Right ventricle myocardium superior (tissue), 1 donor: ENCODE data around the gene GALNT6. TPM values are rescaled to one million over a fixed set of nuclear protein-coding genes. Genes with fewer than 3 reads are reported as not detected.
A peak's percentile ranks its signal among the peaks of the same experiment; 100 is the strongest.

Source experiments
- ATAC-seq: fragments of 200-7000 bp; cut with Tn5 transposase; one replicate; pipeline ENCODE4 v1.9.1; 2020; ENCODE audit warnings: mild to moderate bottlenecking; ENCODE audit not compliant: poor library complexity
- DNase-seq: peaks from one replicate; pipeline ENCODE4 v3.0.0-alpha.2; 2020
- intact Hi-C: fragments of 100-400 bp; cut with DNase I; formaldehyde crosslinking; loops from one replicate; pipeline ENCODE4 v1.11.2; 2022
- total RNA-seq: library from RNA; stranded (reverse); fragmentation: NEBNext Ultra II Directional; extraction: Animal tissue kit (Norgen Biotek cat#: 25700); gene quantifications from one replicate; pipeline ENCODE4 v1.2.1, GENCODE V29; 2021
- donor health status: DM: no; HTN: yes; CAD: no; lungs with severe emphysema.

Gene GALNT6
- total RNA-seq, 1 donor from 2014 or later, result 0.62 TPM

GRCh38 chr12:51368640-51369517 lies 22.3 kb downstream of the GALNT6 start:
- intact Hi-C loops, result no loop called here
- DNase-seq, result peak; percentile 50
- ATAC-seq, result peak; percentile 30

DNA sequence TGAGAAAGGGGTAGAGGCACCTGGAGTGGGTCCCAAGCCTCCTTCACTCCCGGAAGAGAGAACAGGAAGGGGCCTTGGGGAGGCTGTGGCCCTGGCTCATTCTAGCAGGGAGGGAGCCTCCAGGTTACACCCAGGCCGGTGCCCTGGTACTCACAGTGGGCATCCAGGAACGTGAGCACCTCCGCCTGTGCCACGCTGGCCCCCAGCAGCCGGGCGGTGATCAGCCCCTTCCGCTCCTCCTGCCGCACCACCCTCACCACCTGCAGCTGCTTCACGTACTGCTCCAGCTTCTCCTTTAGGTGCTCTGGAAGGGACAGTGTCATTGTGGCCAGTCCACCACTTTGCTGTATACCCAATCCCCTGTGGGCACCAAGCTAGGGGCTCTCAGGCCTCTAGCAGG lies 25.9 kb downstream of the GALNT6 start:
- DNase-seq, result no peak
- ATAC-seq, result no peak
- intact Hi-C loops, result no loop called here

DNA sequence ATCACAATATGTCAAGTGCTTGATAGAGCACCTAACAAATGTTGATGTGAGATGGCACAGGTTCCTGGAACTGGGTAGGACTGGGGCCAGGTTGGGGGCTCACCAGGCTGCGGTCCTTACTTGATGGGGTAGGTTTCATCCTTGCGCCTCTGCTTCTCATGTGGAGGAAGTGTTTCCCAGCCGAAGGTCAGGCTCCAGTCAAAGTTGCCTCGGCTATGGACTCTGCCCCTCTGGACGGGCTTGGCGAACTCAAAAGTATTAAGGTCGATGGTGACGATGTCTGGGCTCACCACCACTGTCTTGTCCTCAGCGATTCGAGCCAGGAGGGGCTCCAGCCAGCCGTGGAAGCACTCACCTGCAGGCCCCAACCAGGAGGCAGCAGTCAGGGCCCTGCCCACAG lies 27.2 kb downstream of the GALNT6 start:
- ATAC-seq (no peak), DNase-seq (no peak)
- intact Hi-C loops, result no loop called here

DNA sequence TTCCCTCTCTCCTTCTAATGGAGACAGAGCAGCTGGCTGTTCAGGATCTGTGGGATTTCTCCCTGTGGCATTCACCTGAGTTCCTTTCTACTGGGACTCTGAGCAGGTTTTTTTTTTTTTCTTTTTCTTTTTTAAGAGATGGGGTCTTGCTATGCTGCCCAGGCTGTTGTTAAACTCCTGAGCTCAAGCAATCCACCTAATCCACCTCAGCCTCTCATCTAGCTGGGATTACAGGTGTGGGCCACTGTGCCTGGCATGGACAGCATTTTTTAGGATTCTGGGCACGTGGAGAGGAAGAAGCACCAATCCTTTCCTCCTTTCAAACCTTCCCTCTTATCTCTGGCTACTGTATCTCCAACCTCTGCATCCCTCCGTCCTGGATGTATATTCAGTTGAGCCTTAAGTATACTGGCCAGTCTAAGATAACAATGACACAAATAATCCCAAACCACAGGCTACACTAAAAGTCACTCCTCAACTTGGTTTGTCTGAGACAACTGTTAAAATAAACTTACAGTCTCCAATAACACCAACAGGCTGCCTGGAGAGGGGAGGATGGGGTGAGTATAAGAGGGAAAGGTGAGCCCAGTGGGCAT lies 28.4 kb downstream of the GALNT6 start:
- DNase-seq (no peak), ATAC-seq (no peak)
- intact Hi-C loops, result no loop called here

DNA sequence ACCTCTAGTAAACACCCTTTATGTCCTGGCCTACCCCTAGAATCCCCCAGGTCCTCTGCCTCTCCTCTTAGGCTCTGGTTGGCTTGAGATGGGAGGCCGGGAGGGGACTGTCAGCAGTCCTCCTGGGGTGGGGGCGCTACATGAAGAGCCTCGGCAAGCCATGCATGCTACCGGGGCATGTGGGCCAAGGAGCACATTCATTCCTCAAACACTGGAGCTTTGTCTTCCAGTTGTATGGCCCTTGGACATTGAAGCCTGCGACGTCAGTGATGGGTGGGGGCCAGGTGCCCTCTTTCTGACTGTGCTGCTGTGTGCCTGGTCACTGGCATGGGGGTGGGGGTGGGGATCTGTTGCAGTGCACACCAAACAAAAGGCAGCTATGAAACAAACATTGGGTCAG lies 28.9 kb downstream of the GALNT6 start:
- ATAC-seq (no peak), DNase-seq (no peak)
- intact Hi-C loops, result no loop called here

DNA sequence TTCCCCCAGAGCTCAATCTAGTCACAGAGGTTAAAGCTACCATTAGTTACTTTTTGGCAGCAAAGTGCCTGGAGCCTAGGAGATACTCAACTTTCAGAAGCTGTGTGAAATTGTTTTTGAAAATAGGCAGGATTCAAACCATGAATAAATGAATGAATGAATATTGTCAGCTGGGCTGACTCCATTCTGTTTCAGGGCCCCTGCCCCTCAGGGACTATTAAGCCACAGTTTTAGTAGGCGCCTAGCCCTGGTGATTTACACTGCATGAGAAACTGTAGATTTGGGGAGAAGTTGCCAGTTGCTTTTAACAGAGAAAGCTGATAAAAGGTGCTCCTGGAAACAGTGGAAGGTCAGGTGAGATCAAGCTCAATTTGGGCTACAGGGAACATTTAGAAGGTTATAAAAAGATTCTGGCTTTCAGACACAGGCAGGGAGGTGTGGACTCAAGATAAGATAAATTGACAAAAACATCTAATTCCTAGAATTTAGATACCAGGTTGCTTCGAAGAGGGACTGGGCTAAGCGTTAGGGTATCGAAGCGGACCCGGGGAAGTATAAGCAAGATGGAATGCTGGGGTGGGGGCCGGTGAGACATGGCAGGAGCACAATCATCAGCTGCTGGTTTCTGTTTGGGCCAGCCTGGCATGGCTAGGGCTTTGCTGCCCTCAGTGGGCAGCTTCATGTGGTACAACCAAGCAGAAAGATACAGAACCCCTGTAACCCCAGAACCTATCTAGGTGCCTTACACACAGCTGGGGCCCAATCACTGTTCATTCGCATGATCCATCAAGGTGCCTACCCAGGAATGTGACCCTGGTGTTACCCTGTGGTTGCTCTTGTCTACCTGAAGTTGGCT lies 29.8 kb downstream of the GALNT6 start:
- intact Hi-C loops, result no loop called here
- ATAC-seq, result no peak
- DNase-seq, result no peak

GRCh38 chr12:51360315-51360714 lies 30.9 kb downstream of the GALNT6 start:
- intact Hi-C loops, result no loop called here

GRCh38 chr12:51359851-51360250 lies 31.4 kb downstream of the GALNT6 start:
- DNase-seq (no peak), ATAC-seq (no peak)
- intact Hi-C loops, result no loop called here

More at GRCh38 chr12:51360315-51360714, 30.9 kb downstream of the GALNT6 start:
- DNase-seq (no peak), ATAC-seq (no peak)

GRCh38 chr12:51358496-51358895 lies 32.7 kb downstream of the GALNT6 start:
- ATAC-seq (no peak), DNase-seq (no peak)
- intact Hi-C loops, result no loop called here

DNA sequence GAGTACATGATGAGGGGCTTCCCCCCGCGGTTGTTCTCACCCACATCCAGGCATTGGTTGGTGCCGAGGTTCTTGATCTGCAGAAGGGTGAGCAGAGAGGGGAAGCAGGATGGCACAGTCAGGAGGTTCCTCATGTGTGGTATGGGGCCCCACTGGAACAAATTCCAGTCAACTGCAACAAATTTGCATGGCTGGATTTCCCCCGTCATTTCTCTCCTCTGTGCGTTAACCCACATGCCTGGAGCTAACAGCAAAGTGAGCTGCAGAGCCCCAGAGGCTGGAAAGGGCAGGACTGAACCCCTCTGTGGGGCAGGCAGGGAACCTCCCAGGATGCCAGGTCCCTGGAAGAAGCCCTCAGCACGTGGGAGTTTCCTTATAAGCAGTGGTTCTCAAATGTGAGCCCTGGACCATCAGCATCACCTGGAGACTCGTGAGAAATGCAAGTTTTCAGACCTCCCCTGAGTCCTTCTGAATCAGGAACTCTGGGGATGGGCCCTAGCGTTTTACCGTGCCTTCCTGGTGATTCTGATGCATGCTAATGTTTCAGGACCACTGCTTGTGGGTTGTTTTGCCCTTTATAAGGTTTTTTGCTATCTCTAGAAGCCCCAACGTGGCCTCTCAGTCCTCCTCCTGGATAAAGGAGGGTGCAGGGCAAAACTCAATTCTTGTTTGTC lies 33.7 kb downstream of the GALNT6 start:
- intact Hi-C loops, result no loop called here
- no peak for ATAC-seq

GRCh38 chr12:51351913-51352532 lies 39.2 kb downstream of the GALNT6 start:
- intact Hi-C loops, result no loop called here
- no peak for DNase-seq
- no peak for ATAC-seq

More for the DNA sequence above, 33.7 kb downstream of the GALNT6 start:
- DNase-seq, result no peak

DNA sequence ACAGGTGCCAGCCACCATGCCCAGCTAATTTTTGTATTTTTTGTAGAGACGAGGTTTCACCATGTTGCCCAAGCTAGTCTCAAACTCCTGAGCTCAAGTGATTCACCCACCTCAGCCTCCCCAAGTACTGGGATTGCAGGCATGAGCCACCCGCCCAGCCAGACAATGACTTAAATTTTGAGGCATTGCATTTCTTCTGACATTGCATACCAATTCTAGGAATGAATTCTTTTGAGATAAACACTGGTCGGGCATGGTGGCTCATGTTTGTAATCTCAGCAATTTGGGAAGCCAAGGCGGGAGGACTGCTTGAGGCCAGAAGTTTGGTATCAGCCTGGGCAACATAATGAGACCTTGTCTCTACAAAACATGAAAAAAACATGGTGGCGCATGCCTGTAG lies 42.2 kb downstream of the GALNT6 start:
- no peak for ATAC-seq
- DNase-seq, result no peak
- intact Hi-C loops, result loop anchor here (10.0 kb wide), 2 partner anchors 84 to 524 kb away; no protein-coding TSS in a partner anchor

DNA sequence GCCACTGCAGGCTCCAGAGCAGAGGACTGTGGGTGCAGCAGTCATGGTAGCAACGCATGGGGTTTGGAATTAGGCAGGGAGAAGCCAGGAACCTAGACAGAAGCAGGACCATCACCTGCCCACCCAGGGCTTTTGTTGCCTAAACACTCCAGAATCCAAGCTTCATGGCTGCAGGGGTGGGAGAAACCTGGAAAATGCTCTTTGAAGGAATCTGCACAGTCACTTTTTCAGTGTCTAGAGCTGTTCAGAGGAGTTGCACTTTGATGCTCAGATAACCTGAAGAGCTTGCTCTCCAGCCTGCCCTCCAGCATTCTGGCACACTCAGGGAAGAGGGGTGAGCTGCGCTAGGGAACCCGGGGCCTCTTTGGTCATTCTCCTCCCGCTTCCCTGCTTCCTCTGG lies 43.1 kb downstream of the GALNT6 start:
- DNase-seq (no peak), ATAC-seq (no peak)
- intact Hi-C loops, result loop anchor here (10.0 kb wide), 2 partner anchors 83 to 523 kb away; no protein-coding TSS in a partner anchor

GRCh38 chr12:51346581-51346980 lies 44.6 kb downstream of the GALNT6 start, which contains the start of gene CELA1:
Gene CELA1 (minus strand): TSS chr12:51346679. CDS start chr12:51346638, 41 bp downstream.
- ATAC-seq (no peak), DNase-seq (no peak)
- intact Hi-C loops, result loop anchor here (10.0 kb wide), 2 partner anchors 82 to 522 kb away; no protein-coding TSS in a partner anchor

DNA sequence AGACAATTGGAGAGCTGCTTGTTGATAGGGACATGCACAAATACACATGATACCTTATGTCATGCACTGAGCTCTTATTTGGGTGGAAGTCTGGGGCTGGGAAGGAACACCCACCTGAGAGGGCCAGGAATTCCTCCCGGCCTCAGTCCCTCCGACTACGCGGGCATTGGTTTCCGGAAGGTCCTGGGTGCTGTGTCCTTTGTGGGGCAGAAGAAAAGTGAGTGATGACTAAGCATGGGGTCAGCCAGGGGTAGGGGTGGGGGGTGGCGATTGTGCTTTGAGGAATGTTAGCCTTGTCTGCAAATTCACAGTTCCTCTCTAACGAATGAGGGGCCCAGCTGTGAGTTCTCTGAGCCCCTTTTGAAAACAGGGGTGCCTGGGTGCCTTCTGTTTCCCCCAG lies 45.5 kb downstream of the GALNT6 start:
- ATAC-seq (no peak), DNase-seq (no peak)
- intact Hi-C loops, result loop anchor here (10.0 kb wide), 2 partner anchors 81 to 521 kb away; no protein-coding TSS in a partner anchor

GRCh38 chr12:51343201-51343600 lies 48.0 kb downstream of the GALNT6 start:
- ATAC-seq, result no peak
- DNase-seq, result no peak
- intact Hi-C loops, result loop anchor here (10.0 kb wide), 2 partner anchors 78 to 518 kb away; no protein-coding TSS in a partner anchor

DNA sequence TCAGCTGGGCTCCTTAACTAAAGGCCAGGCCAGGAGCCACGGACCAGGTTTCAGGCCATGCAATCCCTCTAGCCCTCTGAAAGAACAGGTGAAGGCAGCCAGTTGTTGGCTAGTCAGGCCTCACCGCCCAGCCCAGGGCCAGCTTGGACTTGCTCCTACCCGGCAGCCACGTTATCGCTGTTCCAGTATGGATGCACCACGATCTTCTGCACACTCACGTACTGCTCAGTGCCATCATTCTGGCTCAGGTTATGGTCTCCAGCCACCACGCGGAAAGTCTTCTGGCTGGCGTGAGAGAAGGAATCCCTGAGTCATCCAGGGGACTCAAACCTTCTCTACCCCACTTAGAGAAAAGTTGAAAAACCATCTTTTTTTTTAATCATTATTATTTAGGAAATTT lies 48.8 kb downstream of the GALNT6 start:
- DNase-seq, result no peak
- no peak for ATAC-seq
- intact Hi-C loops, result loop anchor here (10.0 kb wide), 2 partner anchors 78 to 518 kb away; no protein-coding TSS in a partner anchor
